ENCODE measurements around the gene RPUSD3.
"Not testable (repeated sequence)": the region's sequence is repeated elsewhere in the genome, so short reads cannot be mapped to it uniquely, and the experiment has no call there.

The RPUSD3 gene

DNA sequence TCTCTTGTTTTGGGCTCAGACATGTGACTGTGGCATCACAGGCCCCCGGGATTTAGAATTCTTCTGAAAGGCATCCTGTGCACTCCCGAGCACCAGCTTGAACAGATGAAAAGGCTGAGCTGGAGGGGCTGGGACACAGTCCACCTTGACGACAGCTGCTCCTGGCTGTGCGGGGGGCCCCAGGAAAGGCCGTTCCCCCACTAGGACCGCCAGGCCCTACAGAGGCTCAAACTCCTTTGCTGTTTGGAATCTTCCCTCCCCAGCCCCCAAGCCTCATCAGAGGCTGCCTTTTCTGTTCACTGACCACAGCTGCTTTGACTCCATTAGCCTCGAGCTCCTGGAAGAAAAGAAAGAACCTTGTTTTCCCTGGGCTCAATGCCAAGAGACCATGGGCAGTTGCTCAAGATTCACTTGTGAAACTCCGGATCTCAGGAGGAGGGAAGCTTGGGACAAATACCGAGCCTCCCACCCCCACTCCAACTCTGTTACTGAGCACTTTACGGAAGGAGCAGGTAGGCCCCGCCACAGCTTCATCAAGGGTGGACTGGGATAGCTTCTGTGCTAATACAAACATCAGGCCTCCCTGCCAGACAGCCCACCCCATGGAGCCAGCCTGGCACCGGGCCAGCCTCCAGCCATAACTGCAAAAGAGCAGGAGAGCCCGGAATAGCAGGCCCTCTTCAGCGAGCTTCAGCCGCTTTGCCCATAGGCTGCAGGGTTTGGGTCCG is 20.6 kb upstream of the RPUSD3 start:
- peak; percentile 73 for DNase-seq

- peak; percentile 29 for DNase-seq
These were observed 19.4 kb upstream of the RPUSD3 start for GRCh38 chr3:9863058-9863772.

GRCh38 chr3:9862391-9863057 is 18.7 kb upstream of the RPUSD3 start:
- DNase-seq = peak; percentile 61

DNA sequence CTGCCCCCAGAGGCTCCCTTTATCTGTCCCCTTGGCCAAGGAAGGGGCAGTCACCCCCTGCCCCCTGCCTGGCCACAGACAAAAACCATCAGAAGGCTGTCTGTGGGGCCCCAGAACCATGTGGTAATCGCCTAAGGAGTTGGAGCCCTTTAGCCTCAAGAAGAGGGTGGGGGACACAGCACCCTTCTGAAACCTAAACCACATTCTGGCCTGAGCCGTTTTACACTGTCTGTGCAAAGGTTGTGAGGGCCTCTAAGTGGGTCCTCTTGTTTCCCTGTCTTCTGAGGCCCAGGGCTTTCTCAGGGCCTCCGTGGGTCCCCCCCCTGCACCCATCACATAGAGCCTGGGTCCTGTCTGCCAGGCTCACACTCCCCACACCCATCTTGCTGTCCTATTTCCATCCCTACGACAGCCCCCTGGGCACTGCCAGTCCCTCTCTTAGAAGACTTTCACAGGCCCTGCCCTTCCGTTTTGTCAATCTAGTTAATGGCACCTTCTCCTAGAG is 17.9 kb upstream of the RPUSD3 start:
- DNase-seq = no peak

- no peak for DNase-seq
These were observed 17.4 kb upstream of the RPUSD3 start for GRCh38 chr3:9861201-9861600.

- DNase-seq = no peak
These were observed 15.8 kb upstream of the RPUSD3 start for GRCh38 chr3:9859530-9860025.

DNA sequence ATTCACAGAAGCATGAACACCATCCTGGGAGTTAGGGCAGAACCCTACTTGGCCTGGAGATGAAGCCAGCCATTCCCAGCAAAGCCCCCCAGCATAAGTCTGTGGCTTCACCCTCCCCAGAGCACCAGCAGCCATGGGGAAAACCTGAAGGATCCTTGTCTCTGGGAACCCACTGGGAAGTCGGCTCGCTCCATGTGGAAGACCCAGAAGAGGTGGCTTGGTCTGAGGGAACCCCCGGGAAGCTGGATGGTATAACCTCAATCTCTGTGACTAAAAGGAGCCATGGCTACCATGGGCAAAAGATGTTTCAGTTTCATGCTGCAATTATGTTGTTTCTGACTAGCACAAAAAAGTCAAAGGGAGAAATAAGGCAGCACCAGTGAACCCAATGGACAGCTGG is 11.8 kb upstream of the RPUSD3 start:
- DNase-seq = no peak

DNA sequence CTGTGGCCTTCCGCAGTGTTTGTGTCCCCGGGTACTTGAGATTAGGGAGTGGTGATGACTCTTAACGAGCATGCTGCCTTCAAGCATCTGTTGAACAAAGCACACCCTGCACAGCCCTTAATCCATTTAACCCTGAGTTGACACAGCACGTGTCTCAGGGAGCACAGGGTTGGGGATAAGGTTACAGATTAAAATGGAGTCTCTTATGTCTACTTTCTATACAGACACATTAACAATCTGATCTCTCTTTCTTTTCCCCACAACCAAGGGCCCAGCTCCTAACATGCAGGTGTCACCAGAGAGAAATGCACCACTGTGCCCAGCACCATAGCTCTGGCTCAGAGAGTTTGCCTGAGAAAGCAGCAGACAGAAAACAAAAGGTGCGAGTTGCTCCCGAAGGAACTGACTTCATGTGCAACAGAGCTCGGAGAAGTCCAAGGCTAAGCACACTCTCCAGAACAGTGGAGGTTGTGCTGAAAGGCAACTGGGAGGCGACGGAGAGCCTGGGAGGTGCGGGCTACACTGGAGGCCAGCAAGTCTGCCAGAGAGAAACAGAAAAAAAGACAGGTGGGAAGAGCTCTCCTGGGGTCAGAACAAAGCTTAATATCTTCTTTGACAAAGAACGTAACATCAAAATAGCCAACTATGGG is 10.6 kb upstream of the RPUSD3 start:
- DNase-seq = not testable (repeated sequence)

DNA sequence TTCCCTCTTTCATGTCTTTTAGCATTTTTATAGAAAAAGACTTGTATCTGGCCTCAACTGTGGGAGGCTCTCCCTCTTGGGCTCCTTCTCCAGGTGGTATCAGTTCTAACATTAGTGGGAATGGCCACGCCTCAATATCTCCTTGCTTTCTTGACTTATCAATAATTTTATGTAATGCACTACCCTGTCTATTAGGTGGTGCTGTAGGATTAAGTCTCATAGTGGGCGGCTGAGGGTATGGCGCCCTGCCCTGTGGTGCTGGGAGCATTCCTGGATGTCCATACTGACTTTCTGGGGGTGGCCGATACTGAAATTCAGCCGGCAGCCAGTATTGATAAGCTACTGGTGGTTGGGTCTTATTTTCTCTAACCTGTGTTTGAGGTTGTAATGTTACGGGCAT is 8.7 kb upstream of the RPUSD3 start:
- DNase-seq = no peak

DNA sequence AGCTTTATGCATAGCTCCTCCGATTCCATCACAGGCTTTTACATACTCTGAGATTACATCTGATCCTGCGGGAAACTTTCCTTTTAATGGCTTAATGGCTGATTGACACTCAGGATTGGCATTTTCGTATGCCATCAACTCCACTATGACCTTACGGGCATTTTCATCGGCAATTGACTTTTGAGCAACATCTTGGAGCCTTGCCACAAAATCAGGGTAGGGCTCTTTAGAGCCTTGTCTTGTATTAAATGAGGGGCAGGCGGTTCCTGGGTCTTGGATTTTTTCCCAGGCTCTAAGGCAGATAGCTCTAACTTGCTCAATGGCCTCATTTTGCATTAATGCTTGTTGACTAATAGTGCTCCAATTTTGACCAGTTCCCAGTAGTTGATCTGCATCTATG is 8.1 kb upstream of the RPUSD3 start:
- not testable (repeated sequence) for DNase-seq

- not testable (repeated sequence) for DNase-seq
These were observed 7.6 kb upstream of the RPUSD3 start for GRCh38 chr3:9851383-9851782.

DNA sequence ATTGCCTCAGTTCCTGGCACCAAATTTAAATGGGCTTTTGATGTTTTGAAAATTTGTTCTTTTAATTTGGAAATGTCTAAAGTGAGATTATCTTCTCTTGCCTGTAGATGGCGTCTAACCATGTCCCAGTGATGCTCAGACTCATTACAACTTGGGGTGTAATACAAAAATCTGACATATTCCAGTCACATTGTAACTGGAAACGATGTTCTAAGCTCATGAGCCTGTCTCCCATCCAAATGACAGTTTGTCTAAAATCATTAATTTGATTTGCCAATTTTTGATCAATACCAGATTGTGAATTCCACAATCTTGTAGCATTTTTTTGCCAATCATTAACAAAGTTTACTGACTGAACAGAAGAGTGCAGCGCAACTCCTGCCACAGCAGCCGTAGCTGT is 5.1 kb upstream of the RPUSD3 start:
- not testable (repeated sequence) for DNase-seq

DNA sequence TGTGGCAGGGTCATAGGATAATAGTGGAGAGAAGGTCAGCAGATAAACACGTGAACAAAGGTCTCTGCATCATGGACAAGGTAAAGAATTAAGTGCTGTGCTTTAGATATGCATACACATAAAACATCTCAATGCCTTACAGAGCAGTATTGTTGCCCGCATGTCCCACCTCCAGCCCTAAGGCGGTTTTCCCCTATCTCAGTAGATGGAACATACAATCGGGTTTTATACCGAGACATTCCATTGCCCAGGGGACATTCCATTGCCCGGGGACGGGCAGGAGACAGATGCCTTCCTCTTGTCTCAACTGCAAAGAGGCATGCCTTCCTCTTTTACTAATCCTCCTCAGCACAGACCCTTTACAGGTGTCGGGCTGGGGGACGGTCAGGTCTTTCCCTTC is 4.1 kb upstream of the RPUSD3 start:
- DNase-seq = not testable (repeated sequence)

DNA sequence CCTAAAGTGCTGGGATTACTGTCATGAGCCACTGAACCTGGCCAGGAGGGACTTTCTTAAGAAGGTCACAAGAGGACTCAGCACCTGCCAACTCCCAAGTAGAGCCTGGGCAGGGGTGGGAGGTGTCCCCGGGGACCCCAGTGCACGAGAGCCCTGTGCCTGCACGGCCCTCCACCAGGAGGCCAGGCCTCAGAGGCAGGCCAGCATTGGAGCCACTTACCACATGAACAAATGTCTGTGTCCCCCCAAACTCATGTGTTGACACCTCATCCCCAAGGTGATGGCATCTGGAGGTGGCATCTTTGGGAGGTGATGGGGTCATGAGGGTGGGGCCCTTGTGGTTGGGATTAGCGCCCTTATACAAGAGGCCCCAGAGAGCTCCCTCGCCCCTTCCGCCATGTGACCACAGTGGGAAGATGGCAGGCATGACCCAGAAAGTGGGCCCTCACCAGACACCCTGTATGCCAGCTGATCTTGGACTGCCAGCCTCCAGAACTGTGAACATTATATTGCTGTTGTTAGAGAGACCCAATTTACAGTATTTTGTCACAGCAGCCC is 3.2 kb upstream of the RPUSD3 start:
- no peak for DNase-seq

DNA sequence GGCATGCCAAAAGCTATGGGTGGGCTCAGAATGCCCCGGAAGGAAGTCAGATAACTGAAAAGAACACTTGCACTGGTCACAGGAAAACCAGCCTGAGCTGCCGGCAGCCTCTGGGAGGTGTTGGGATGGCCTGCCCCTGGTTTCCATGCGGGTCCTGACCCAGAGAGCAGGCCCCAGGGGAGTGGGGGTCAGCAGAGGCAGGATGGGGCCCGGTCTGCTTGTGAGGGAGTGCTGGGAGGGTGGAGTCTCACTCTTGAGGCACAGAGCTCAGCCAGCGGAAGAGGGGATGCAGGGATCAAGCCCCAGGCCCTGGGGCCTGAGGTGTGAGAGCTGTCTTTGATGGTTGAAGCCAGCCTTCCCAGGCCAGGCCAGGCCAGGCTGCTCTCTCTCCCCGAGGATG is 2.4 kb upstream of the RPUSD3 start:
- DNase-seq = no peak

- no peak for DNase-seq
These were observed 2.8 kb downstream of the RPUSD3 start for GRCh38 chr3:9841015-9841414.

DNA sequence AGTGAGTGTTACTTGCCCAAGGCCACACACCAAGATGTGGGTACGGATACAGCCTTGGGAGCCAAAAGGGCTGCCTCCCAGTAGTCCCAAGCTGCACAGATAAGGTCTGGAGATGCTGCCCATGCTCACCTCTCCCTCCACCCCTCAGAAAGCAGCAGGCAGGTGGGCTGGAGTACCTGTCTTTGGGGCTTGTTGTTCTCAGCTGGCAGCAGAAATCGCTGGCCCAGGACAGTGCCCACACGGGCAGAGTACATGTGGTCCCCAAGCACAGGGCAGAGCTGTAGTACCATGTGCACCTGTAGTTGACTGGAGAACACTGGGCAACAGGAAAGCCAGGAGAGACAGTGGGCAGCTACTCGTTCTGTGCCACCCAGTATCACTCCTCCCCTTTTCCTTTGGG is 5.0 kb downstream of the RPUSD3 start:
- DNase-seq = no peak

GRCh38 chr3:9837701-9838582 is 5.9 kb downstream of the RPUSD3 start:
- no peak for DNase-seq

- DNase-seq = no peak
These were observed 9.1 kb downstream of the RPUSD3 start for GRCh38 chr3:9834520-9835380.

- DNase-seq = no peak
These were observed 10.7 kb downstream of the RPUSD3 start for GRCh38 chr3:9833078-9833477.

DNA sequence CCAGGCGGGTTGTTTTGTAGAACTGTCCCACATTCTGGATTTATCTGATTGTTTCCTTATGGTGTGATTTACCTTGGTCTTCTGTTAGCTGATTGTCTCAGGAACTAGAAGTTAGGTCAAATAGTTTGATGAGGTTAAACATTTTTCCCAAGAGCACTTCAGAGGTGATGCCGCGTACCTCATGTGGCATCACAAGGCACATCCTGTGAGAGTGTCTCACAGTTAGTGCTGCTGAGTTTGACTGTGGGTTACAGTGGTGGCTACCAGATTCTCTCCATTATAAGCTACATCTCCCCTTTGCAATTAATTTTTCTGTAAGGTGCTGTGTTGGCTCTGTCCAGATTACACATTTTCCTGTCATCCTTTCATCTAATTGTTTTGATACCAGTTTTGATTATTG is 12.6 kb downstream of the RPUSD3 start:
- DNase-seq = no peak
